NCI-H1417 treated with DMSO at 0.1 percent for 48 hours (cell line): ENCODE measurements around the gene CFAP300.

Source experiments
- DNase-seq: peaks from one replicate; lab custom pipeline; 2025; lab: John Stamatoyannopoulos, UW

Gene CFAP300

DNA sequence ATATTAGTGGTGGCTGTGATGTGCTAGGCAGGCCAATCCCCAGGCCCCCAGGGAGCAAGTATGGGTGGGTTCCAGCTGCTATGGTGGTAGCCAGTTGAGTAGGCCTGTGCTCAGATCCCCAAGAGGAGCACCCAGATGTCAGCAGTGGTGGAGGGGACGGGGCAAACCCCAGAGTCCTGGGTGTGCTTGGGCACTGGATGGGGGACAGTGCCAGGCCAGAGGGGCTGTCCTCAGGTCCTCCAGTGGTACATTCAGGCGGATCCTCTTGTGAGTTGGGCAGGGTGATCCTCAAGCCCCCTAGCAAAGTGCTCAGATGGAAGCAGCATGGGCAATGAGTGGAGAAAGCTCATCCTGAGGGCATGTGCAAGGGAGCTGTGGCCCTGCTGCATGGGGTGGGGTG is 26.0 kb downstream of the CFAP300 start:
- DNase-seq = no peak

DNA sequence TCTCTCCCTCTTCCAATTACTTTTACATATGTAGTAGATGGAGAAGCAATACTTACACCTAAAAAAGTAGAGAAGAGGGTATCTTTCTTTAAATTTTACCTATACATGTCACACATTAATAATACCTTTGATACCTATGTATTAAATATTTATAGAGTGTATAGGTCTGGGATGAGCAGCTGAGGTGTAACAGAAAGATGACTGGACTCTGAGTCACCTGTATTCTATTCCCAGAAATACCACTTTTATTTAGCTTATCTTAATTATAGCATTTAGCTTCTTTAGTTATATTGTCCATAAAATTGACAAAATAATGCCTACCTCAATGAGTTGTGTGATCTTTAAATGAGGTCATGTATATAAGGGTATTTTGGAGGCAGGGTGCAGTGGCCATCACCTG is 32.4 kb downstream of the CFAP300 start:
- no peak for DNase-seq

DNA sequence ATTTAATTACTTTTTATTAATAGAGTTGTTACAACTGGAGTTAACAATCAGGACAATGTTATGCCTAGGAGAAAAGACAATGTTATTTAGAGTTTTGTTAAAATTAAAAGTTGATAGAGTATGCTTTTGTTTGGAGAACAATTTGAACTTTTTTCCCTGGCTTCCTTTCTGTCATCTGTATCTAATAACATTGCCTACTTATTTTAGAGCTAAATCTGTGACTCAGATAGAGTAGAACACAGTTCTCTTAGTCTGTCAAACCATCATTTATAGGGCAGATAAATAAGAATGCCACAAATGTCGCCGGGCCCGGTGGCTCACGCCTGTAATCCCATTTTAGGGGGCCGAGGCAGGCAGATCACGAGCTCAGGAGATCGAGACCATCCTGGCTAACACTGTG is 34.1 kb downstream of the CFAP300 start:
- no peak for DNase-seq

DNA sequence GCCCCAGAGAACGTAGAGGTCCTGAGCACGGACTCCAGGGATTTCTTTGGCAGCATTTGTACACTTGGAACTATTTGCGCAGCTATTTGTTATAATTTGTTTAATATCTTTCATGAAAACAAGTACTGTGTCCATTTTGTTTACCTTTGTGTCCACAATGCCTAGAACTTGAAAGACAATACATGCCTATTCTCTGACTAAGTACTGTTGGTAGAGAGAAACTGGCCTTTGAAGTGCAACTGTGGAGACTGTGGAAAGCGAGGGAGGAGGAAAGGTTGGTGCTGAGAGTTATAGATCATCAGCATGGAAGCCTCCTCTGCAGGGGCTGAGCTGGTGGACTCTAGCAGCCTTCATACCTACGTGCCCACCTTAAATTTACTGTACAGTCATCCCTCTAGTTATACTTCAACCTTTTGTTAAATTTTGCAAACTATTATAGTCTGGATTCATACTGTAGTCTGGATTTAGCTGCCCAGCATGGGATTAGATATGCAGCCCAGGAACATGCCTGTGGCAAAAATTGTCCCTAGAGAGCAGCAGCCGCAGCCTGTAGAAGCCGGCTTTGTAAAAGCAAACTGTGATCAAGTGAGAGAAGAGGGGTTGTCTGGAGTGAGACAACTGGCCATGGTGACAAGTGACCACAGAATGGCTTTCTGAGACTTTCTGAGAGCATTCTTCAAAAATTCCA is 38.8 kb downstream of the CFAP300 start:
- no peak for DNase-seq

DNA sequence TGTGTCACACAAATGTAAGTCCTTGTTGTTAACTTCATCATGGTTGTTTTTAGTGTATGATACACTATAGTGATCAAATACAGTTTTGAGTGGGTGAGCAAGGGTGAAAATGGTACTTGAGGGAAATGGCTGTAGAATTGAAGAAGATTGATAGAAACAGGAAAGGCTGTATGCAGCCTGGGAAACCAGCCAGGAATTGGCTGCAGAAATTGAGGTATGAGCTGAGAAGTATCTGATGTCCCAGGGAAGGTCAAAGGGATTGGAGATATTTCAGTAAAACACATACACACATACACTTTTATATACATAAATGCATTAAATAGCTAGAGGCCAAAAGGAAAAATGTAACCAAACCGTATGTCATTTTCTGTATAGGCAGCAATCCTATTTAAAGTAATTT is 49.9 kb downstream of the CFAP300 start:
- DNase-seq = no peak

DNA sequence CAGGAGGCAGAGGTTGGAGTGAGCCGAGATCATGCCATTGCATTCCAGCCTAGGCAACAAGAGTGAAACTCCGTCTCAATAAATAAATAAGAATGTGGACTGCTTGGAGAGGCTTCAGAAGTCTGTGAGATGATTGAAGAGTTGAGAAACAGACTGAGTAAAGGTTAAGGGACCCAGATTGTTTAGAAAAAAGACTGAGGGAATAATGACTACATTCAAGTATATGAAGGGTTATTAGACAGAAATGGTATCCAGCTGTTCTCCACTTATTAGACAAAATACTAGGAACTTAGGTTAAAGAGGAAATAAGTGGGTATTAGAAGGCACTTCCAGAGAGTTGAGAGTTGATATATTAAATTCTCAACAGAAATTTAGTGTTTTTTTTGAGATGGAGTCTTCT is 52.5 kb downstream of the CFAP300 start:
- DNase-seq = no peak

DNA sequence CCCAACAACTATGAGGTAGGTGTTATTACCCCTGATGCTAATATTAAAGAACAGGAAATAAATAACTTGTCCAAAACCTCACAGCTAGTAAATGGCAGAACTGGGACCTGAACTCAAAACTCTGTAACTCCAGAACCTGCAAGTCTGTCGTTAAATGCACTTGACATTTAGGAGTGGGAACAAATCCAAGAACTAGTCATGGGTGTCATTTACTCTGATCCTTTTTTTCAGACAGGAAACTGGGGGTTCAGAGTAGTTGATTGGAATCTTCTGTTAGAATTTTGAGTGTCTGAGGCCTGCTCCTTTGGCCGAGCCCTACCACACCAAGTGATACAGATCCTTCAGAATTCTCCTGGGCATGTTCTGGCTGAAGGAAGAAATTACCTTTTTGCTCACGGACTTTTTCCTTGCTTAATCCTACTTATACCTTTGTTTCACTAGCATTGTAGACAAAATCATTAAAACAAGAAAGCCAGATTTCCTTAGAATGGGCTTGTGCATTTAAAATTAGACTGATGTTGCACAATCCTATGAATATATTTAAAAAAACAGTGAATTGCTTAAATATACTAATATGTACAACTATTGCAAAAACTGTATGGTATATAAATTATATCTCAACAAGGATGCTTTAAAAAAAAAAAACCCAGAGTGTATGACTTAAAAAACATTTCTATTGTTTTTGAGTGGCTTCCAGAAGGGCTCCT is 61.6 kb downstream of the CFAP300 start:
- DNase-seq = no peak

DNA sequence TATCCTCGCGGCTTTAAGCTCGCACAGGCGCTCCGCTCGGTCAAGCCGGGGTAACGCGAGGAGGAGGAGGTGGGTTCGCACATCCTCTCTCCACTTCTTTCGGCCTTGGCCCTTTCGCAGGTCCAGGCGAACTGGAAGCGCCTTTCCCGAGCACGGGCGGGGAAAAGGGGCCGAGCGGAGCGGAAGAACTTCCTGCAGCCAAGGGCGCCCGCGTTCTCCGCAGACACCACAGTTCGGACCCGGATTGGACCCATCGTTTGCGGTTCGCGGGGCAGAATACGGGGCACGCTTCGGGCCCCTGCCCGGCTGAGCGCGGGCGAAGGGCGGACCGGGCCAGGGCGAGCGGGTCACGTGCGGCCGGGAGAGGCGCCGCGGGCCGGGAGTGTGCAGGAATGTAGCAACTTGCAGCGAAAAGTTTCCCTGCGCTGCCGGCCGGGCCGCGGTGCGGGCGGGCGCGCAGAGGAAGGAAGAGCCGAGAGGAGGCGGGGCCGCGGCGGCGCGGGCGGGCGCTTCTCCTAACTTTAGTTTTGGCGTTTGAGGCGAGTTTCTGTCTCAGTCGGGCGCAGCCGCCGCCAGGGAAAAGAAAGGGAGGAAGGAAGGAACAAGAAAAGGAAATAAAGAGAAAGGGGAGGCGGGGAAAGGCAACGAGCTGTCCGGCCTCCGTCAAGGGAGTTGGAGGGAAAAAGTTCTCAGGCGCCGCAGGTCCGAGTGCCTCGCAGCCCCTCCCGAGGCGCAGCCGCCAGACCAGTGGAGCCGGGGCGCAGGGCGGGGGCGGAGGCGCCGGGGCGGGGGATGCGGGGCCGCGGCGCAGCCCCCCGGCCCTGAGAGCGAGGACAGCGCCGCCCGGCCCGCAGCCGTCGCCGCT is 62.9 kb downstream of the CFAP300 start, which contains the start of gene YAP1:
YAP1 (plus strand) TSS at position 552 of the 865 bp plus-strand sequence. CDS start 402 bp downstream, outside the sequence.
- DNase-seq = no peak

DNA sequence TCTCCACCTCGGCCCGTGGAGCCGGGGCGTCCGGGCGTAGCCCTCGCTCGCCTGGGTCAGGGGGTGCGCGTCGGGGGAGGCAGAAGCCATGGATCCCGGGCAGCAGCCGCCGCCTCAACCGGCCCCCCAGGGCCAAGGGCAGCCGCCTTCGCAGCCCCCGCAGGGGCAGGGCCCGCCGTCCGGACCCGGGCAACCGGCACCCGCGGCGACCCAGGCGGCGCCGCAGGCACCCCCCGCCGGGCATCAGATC is 63.4 kb downstream of the CFAP300 start:
- DNase-seq = no peak

DNA sequence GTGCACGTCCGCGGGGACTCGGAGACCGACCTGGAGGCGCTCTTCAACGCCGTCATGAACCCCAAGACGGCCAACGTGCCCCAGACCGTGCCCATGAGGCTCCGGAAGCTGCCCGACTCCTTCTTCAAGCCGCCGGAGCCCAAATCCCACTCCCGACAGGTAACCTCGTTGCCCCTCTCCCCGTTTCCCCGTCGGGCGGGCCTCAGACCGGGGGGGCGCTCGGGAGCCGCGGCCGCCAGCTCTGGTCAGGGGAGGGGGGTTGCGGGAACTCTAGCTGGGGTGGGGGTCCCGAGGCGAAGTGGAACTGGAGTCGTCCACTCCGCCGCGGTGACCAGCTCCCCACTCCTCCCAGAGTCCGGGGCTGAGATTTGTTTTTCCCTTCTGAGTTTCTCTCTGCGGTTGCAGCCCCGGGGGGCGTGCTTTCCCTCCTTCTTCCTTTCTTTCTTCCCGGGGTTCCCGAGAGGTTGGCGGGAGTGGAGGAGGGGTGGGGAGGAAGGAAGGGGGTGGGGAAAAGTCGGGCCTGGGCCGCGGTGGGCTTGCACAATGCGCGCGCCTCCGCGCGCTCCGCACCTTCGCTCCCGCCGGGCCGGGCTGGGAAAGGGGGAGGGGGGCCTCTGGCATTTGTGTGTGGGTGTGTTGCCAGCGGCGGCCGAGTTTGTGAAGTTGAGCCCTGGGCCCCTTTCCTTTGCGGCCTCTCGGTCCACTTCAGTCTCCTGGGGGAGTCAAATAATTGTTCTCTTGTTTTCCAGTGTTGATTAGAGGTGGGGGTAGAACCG is 64.0 kb downstream of the CFAP300 start:
- no peak for DNase-seq

DNA sequence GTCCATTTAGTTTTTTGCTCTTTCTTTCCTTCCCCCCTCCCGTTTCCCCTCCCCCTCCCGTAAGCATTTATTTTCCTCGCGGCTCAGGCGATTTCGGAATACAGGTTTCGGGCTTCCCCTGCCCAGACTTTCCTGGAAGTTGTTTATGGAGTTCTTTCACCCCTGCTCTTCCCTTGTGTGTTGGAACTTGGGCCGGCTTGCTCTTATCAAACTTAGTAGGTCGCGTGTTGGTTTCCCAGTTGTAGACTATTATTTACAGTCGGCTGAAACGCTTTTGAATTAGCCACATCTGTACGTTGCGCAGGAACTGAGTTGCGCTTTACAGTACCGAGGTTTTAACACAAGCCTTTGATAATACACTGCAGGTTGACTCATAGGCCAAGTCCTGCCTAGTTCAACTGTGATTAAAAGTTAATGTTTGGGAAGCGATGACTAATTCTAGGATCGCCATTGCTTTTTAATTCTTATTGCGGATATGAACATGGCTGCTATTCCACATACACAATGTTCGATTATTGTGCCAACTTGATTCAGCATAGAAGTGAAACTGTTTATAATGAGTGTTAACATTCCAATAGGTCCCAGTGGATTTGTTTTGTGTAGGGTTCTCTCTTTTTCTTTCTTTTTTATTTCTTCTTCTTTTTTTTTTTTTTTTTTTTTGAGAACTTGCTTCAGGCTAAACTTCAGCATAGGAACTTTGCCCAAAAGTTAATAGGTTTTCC is 64.7 kb downstream of the CFAP300 start:
- no peak for DNase-seq

DNA sequence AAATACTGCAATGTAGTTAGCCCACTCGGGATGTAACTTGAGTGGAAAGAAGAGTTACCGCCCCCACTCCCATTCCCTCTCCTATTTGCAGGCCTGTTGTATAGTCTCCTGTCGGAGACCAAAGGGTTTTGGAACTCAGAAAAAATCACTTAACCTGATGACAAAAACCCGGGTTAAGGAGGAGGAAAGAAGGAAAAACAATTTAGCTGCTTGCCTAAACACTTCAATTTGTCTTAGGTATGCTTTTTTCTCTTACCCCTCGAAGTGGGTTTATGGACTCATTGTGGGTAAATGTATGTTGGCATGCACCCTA is 65.2 kb downstream of the CFAP300 start:
- DNase-seq = no peak

DNA sequence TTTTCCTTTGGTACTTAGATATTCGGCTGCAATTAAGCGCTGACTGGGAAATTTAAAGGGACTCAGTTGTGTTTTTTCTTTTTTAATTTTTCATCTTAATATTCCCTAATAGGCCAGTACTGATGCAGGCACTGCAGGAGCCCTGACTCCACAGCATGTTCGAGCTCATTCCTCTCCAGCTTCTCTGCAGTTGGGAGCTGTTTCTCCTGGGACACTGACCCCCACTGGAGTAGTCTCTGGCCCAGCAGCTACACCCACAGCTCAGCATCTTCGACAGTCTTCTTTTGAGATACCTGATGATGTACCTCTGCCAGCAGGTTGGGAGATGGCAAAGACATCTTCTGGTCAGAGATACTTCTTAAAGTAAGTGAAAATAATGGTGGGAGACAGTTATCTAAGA is 66.8 kb downstream of the CFAP300 start:
- DNase-seq = no peak

DNA sequence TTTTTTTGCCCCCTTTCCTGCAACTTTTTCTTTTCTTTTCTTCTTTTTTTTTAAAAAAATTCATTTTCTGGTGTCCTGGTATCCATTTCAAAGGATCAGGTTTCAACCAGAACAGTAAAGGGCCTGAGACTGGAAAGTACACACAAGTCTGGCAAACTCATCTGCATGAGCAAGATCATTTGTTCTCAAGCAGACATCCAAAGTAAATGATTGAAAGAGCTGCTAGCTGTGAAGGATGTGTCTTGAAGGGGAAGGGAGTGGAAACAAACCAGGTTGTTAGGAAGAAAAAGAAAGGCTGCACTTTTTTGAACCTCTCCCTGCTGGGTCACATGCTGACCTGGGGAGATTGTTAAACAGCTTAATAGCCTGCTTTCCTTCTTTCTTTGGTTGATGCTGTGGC is 68.3 kb downstream of the CFAP300 start:
- no peak for DNase-seq

DNA sequence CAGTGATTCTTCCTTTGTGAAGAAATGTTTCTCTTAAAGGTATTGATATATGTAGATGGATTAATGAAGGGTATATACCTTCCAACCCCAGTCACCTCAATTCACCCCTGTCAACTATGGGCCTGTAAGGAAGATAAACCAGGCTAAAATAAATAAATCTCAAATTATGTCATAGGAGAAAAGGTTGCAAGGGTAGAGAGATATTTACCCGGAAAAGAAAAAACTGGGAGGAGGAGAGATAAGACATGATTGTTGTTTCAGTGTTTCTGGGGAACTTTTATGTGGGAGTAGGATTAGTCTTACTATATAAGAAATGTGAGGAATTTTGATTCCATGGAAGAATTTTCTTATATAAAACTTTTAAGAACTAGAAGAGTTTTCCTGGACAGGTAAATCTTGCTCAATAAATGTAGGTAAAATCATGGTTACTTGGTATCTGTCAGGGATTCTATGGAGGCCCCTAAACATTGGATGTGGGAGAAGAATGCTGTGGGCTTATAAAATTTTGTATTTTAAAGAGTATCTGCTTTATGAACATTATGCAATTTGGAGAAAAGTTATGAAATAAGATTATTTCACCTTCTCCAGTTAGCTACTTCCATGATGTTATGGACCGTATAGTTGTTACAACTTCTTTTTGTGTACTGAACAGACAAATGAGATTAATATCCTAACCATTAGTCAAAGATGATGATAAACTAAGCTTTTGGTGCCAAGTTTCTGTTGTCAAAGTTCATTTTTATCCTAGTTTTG is 69.4 kb downstream of the CFAP300 start:
- DNase-seq = no peak

DNA sequence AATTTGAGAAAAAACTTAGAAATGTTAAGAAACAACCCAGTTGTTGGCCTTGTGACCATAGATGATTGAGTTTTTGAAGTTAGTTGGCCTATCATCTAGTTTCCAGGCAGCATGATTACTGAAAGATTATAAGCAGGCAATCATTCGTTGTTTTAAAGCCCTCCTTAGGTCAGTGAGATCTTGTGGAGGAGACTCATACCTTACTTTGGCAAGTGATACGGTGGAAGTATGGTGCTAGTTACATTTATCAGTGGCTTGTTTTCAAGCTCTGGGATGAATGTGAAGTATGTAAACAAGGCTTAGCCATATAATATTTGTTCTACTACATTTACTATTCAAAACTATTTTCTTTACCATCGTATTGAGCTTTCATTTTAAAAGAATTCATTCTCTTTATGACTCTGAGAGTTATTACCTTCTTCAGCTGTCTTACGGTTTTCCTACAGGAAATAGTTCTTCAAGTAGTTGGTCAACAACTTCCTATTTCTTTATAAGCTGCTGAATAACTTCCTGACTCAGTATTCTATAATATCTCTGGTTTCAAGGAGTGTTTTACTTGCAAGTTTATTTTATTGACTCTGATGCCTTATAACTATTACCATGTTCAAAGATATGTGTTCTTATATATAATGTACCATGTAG is 70.4 kb downstream of the CFAP300 start:
- DNase-seq = no peak

DNA sequence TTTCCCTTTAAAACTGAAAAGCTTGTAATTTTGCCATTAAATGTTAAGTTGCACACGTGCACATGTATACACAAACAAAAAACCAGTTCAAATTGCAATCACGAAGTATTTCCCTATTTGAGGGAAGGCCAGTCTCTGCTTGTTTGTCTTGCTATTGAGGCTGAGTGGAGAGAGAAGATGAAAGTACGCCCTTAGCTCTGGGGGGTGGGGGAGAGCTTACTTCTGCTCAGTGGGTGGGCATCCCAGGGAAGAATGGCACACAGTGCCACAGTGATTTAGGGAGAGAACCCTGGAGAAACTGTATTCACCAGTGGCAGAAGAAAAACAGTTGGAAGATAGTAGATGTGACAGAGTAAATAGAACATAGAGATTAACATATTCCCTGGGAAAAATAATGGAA is 71.7 kb downstream of the CFAP300 start:
- no peak for DNase-seq

DNA sequence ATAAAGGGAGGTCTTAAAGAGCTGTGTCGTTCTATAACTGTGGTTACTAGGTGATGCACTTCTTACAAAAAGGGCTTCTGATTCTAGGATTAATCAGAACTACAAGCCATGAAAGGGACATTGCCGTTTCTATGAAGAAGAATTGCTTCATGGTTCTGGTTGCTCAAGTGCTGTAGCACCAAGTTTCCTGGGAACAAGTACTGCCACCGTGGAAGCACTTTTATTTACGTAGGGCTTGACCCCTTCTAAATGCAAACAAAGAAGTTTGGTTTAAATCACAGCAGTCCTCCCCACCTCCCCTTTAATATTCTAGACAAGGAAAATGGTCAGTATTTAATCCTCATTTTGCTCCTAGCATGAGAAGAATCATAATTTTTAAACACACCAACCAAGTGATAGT is 72.8 kb downstream of the CFAP300 start:
- no peak for DNase-seq

DNA sequence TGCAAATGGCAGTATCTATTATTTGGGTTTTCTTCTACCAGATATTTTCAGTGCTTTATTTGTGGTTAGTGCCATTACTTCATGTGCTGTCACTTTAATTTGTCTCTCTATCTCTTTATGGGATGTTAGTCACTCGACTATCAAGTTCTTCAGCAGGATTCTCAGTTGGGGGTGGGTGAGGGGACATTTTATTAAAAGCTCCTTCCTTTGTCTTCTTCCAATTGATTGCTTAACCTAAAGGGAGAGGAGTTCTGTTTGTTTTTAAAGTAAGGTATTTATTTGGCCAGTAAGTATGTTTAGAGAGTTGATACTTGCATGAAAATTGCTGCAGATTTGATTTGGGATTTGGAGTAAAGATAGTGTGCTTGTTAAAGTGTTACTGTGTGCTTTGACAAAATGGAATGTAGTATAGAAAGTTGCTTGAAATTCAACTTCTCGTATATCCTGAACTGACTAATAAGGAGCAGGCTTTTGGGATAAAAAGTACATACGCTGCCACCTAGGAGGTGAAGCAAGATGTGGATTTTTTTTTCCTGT is 73.3 kb downstream of the CFAP300 start:
- DNase-seq = no peak

DNA sequence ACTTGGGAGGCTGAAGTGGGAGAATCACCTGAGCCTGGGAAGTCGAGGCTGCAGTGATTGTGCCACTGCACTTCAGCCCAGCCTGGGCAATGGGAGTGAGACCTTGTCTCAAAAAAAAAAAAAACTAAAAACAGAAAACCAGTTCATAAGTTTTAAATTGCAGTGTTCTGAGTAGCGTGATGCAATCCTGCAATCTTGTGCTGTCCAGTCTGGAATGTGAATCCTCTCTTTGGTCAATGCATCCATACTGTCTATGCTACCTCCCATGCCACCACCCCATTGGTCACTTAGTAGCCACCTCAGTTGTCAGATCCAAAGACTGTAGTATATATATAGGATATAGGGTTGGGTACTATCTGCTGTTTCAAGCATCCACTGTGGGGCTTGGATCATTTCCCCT is 74.1 kb downstream of the CFAP300 start:
- no peak for DNase-seq
